GM12878 (cell line): ENCODE measurements around the gene SLC22A12. TPM values are rescaled to one million over a fixed set of nuclear protein-coding genes. Genes with fewer than 3 reads are reported as not detected.

ENCODE experiments used
- ATAC-seq: fragments of 200-7000 bp; cut with Tn5 transposase; 3 replicates; pipeline ENCODE4 v1.9.1; 2020; ENCODE audit warnings: mild to moderate bottlenecking, moderate library complexity
- BruUV-seq: library from RNA; stranded (reverse); fragments of 400-500 nt; replicated peaks from 2 replicates; lab custom pipeline; 2021; lab: Mats Ljungman, UMichigan
- CTCF ChIA-PET: fragments of 300-600 bp; sonication (Branson Sonifier 250); formaldehyde crosslinking; extraction: SDS; loops from one replicate; lab custom pipeline; 2021; ENCODE audit warnings: inconsistent platforms; lab: Yijun Ruan, JAX
- POLR2A ChIA-PET: fragments of 350-600 bp; formaldehyde crosslinking; extraction: SDS; loops from one replicate; lab custom pipeline; 2021; ENCODE audit warnings: inconsistent platforms; lab: Charles Lee
- RAD21 ChIA-PET: fragments of 300-600 bp; sonication (Branson Sonifier 250); formaldehyde crosslinking; loops from one replicate; lab custom pipeline; 2023; ENCODE audit warnings: antibody characterized with exemption; ENCODE audit not compliant: unreplicated experiment; lab: Charles Lee
- SMC1A ChIA-PET: fragments of 300-600 bp; sonication (Branson Sonifier 250); formaldehyde crosslinking; loops from one replicate; lab custom pipeline; 2023; ENCODE audit not compliant: unreplicated experiment, uncharacterized antibody; lab: Charles Lee
- DNase-seq: peaks from one replicate; pipeline ENCODE4 v3.0.0-alpha.2; 2011; ENCODE audit warnings: low read depth, low spot score
- FAIRE-seq: peaks from 3 replicates; lab custom pipeline; 2011; peaks lifted over from hg19 to GRCh38; lab: Jason Lieb, UNC
- H2AFZ ChIP-seq: 2 replicates; pipeline ENCODE4 v1.6.0; 2011; ENCODE audit warnings: low read depth, low read length, control low read depth; ENCODE audit not compliant: control insufficient read depth
- H3K27ac ChIP-seq: 2 replicates; pipeline ENCODE4 v1.5.1; 2011; ENCODE audit warnings: control low read depth; ENCODE audit not compliant: control insufficient read depth, insufficient read depth
- H3K27me3 ChIP-seq, 2 experiments: replicated peaks in 1 of 2; 2 replicates each; pipeline versions ENCODE4 v1.6.0 to v1.6.1; 2011; ENCODE audit warnings: low read length in 1 of 2; ENCODE audit not compliant: control insufficient read depth in 2 of 2, insufficient read depth in 2 of 2
- H3K36me3 ChIP-seq, 2 experiments: 2 replicates each; pipeline ENCODE4 v1.5.1; 2011; ENCODE audit warnings: low read length in 1 of 2; ENCODE audit not compliant: control insufficient read depth in 2 of 2, insufficient read depth in 2 of 2
- H3K4me1 ChIP-seq: 2 replicates; pipeline ENCODE4 v1.6.1; 2011; ENCODE audit warnings: mild to moderate bottlenecking, low read length, moderate library complexity, mixed read lengths; ENCODE audit not compliant: control insufficient read depth, insufficient read depth
- H3K4me2 ChIP-seq: 2 replicates; pipeline ENCODE4 v1.6.0; 2011; ENCODE audit warnings: control low read depth; ENCODE audit not compliant: control insufficient read depth, insufficient read depth
- H3K4me3 ChIP-seq: fragments of 200-600 bp; sonication (generic); 2 replicates; pipeline ENCODE4 v1.5.1; 2016
- H3K79me2 ChIP-seq: 2 replicates; pipeline ENCODE4 v1.6.0; 2011; ENCODE audit warnings: low read length; ENCODE audit not compliant: control insufficient read depth, insufficient read depth
- H3K9ac ChIP-seq: 2 replicates; pipeline ENCODE4 v1.8.0; 2011; ENCODE audit warnings: low read length, control low read depth, mixed read lengths; ENCODE audit not compliant: control insufficient read depth, insufficient read depth
- H3K9me3 ChIP-seq: replicated peaks from 3 replicates; pipeline ENCODE4 v1.5.1; 2011; ENCODE audit warnings: mild to moderate bottlenecking, low read length; ENCODE audit not compliant: control insufficient read depth, insufficient read depth
- H4K20me1 ChIP-seq: 2 replicates; pipeline ENCODE4 v1.6.0; 2011; ENCODE audit not compliant: control insufficient read depth, insufficient read depth
- CBX5 ChIP-seq: sonication (generic); IDR thresholded peaks from 2 replicates; pipeline ENCODE4 v1.6.1; 2016; ENCODE audit warnings: low read depth, moderate library complexity, mild to moderate bottlenecking, inconsistent platforms
- HDGF ChIP-seq: fragments of 450-650 bp; IDR thresholded peaks from 2 replicates; pipeline ENCODE4 v1.6.1; 2016; ENCODE audit warnings: antibody characterized with exemption
- NFIC ChIP-seq: IDR thresholded peaks from 2 replicates; pipeline ENCODE4 v1.6.1; 2012; ENCODE audit warnings: low read depth, mild to moderate bottlenecking, inconsistent platforms, low read length, moderate library complexity
- WGBS: methylation state at CpG from one replicate; pipeline ENCODE4 v1.1.6; 2016; ENCODE audit warnings: low lambda C conversion rate; ENCODE audit not compliant: insufficient replicate concordance, insufficient coverage; ENCODE audit errors: missing lambda C conversion rate; 5-methylcytosine and 5-hydroxymethylcytosine counted together
- in situ Hi-C: fragments of 300-500 bp; cut with MboI; formaldehyde crosslinking; loops from 9 replicates; pipeline ENCODE4 v1.14.3; 2018; ENCODE audit warnings: mixed read lengths
- intact Hi-C: fragments of 100-400 bp; cut with micrococcal nuclease; formaldehyde crosslinking; loops from one replicate; pipeline ENCODE4 v1.14.2; 2022; ENCODE audit not compliant: unreplicated experiment
- polyA plus RNA-seq, 11 experiments: library from polyadenylated mRNA; depleted of rRNA in 4 of 11; unstranded in 6 of 11; stranded (reverse) in 5 of 11; fragments of >200 nt; fragmentation: Nextera tagmentation in 4 of 11; fragmentation: Illumina TruSeq in 1 of 11; extraction: Ambion mirVana in 4 of 11; extraction: Trizol in 1 of 11; gene quantifications; 1 replicate in 1 of 11; 2 replicates in 10 of 11; pipeline versions ENCODE4 v1.2.1 to v1.2.3, GENCODE V29; 2011 to 2016; ENCODE audit warnings: inconsistent platforms in 2 of 11, missing spikeins in 2 of 11, low read depth in 1 of 11
- total RNA-seq, 4 experiments: library from RNA; depleted of rRNA in 3 of 4; stranded (reverse); fragments of >200 nt in 3 of 4; fragmentation: Illumina TruSeq in 1 of 4; extraction: Trizol in 1 of 4; gene quantifications; 2 replicates each; pipeline versions ENCODE4 v1.2.1 to v1.2.3, GENCODE V29; 2013 to 2021
- TF ChIP-seq, protein P1 (sequence below): fragments of 450-650 bp; IDR thresholded peaks from 2 replicates; pipeline ENCODE4 v1.6.1; 2018; ENCODE audit warnings: borderline replicate concordance, mild to moderate bottlenecking; ENCODE audit not compliant: partially characterized antibody
- TF ChIP-seq, protein P2 (sequence below): fragments of 450-650 bp; IDR thresholded peaks from 2 replicates; pipeline ENCODE4 v1.6.1; 2017; ENCODE audit warnings: borderline replicate concordance

The SLC22A12 gene
- total and polyA plus RNA-seq, 10 of the 15 experiments (the other 5 are each of a cell fraction or from before 2014, with no cell fraction given), result not detected

DNA sequence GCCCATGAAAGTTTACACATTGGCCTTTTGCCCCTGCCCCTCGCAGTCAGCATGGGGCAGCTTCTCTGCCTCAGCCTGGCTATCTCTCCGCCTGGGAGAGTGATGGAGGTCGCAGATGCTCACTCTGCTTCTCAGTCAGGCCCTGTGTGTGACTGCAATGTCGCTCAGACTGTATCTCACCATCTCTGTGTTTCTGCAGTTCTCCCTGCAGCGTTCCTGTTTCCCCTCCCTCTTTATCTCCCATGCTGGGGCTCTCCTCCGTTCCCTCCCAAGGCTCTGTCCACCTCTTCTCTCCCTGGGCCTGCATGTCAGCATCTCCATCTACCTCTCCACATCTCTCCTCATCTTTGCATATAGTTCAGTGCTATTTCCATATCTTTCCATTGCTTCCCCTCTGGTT lies 38.1 kb downstream of the SLC22A12 start:
- ATAC-seq (no peak), DNase-seq (no peak), FAIRE-seq (no peak)
- ChIA-PET POLR2A (no interaction called here), CTCF (no interaction called here), SMC1A (no interaction called here), RAD21 (no interaction called here)
- intact Hi-C loops, result no loop called here
- H3K27ac ChIP-seq, result no peak overlapping the region
- in situ Hi-C loops, result no loop called here
- H3K4me2 ChIP-seq, result no peak overlapping the region
- no peak overlapping the region for H3K4me3 ChIP-seq
- H3K9ac ChIP-seq, result no peak overlapping the region
- H3K36me3 ChIP-seq, result no peaks in the 10 kb centered on the region
- H3K4me1 ChIP-seq, result peaks cover 10% of the 10 kb centered on the region
- no TSS peak for BruUV-seq
- 23% methylated on average over 6 of the region's 6 CpGs for WGBS
- no peaks in the 10 kb centered on the region for H3K9me3 ChIP-seq
- H4K20me1 ChIP-seq, result no peaks in the 10 kb centered on the region
- H3K27me3 ChIP-seq, result peaks cover 0 to 1% of the 10 kb centered on the region in 2 experiments; a peak in 1 of 4 replicates
- TF ChIP-seq, protein P1, sequence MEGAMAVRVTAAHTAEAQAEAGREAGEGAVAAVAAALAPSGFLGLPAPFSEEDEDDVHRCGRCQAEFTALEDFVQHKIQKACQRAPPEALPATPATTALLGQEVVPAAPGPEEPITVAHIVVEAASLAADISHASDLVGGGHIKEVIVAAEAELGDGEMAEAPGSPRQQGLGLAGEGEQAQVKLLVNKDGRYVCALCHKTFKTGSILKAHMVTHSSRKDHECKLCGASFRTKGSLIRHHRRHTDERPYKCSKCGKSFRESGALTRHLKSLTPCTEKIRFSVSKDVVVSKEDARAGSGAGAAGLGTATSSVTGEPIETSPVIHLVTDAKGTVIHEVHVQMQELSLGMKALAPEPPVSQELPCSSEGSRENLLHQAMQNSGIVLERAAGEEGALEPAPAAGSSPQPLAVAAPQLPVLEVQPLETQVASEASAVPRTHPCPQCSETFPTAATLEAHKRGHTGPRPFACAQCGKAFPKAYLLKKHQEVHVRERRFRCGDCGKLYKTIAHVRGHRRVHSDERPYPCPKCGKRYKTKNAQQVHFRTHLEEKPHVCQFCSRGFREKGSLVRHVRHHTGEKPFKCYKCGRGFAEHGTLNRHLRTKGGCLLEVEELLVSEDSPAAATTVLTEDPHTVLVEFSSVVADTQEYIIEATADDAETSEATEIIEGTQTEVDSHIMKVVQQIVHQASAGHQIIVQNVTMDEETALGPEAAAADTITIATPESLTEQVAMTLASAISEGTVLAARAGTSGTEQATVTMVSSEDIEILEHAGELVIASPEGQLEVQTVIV, result no peak
- TF ChIP-seq, protein P2, sequence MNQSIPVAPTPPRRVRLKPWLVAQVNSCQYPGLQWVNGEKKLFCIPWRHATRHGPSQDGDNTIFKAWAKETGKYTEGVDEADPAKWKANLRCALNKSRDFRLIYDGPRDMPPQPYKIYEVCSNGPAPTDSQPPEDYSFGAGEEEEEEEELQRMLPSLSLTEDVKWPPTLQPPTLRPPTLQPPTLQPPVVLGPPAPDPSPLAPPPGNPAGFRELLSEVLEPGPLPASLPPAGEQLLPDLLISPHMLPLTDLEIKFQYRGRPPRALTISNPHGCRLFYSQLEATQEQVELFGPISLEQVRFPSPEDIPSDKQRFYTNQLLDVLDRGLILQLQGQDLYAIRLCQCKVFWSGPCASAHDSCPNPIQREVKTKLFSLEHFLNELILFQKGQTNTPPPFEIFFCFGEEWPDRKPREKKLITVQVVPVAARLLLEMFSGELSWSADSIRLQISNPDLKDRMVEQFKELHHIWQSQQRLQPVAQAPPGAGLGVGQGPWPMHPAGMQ, result no peak
- no peak for TF ChIP-seq HDGF
- TF ChIP-seq NFIC, result no peak
- TF ChIP-seq CBX5, result no peak
- no peaks in the 10 kb centered on the region for H3K79me2 ChIP-seq
- H2AFZ ChIP-seq, result no peak overlapping the region
